ENCODE results near the gene CCL1. TPM values are rescaled to one million over a fixed set of nuclear protein-coding genes. Genes with fewer than 3 reads are reported as not detected.

Gene CCL1
- total RNA-seq, 1 donor from 2014 or later, result not detected

DNA sequence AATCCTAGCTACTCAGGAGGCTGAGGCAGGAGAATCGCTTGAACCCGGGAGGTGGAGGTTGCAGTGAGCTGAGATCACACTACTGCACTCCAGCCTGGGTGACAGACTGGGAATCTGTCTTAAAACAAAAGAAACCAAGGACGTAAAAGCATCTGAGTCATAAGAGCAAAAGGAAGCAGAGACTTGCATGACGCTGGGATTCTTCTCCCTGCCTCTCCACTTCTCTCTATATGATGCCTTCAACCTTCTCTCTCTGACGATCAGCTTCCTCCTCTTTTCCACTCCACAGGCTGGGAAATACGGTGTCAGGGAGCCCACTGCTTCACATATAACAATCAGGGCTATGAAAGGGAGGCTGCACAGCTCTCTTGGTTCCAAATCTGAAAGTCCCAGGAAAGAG lies 43.2 kb upstream of the CCL1 start:
- no peaks in the 10 kb centered on the region for H3K36me3 ChIP-seq (ENCODE audit: control insufficient read depth, insufficient read depth, low read length)
- no peaks in the 10 kb centered on the region for H3K27me3 ChIP-seq (ENCODE audit: control insufficient read depth, insufficient read depth, low read length)
- TF ChIP-seq, protein P1, sequence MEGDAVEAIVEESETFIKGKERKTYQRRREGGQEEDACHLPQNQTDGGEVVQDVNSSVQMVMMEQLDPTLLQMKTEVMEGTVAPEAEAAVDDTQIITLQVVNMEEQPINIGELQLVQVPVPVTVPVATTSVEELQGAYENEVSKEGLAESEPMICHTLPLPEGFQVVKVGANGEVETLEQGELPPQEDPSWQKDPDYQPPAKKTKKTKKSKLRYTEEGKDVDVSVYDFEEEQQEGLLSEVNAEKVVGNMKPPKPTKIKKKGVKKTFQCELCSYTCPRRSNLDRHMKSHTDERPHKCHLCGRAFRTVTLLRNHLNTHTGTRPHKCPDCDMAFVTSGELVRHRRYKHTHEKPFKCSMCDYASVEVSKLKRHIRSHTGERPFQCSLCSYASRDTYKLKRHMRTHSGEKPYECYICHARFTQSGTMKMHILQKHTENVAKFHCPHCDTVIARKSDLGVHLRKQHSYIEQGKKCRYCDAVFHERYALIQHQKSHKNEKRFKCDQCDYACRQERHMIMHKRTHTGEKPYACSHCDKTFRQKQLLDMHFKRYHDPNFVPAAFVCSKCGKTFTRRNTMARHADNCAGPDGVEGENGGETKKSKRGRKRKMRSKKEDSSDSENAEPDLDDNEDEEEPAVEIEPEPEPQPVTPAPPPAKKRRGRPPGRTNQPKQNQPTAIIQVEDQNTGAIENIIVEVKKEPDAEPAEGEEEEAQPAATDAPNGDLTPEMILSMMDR (IDR thresholded peaks at IDR 0.05; ENCODE audit: insufficient read depth, low read length, poor library complexity, severe bottlenecking), result no peak
- no peak for DNase-seq (ENCODE audit: low read depth)
- no peak overlapping the region for H3K4me3 ChIP-seq (ENCODE audit: low read depth, low read length)

DNA sequence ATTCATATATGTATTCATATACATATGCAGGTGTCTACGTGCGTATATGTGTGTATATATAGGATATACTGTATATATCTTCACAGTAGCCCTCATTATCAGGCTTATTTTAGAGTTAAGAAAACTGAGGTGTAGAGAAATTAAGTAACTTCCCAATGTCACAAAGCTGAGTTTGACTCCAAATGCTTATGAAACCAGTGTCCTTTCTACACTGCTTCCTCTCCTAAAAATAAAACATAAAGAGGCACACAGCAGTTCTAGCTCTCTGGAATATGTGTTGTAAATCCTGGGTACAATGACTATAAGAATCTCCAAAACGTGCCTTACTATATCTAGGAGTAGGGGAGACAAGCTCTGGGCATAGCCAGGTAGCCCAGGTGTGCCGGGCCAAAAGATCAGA lies 40.0 kb upstream of the CCL1 start:
- TF ChIP-seq, protein P1 (IDR thresholded peaks at IDR 0.05; ENCODE audit: insufficient read depth, low read length, poor library complexity, severe bottlenecking), result no peak
- H3K27me3 ChIP-seq (ENCODE audit: control insufficient read depth, insufficient read depth, low read length), result no peaks in the 10 kb centered on the region
- DNase-seq (ENCODE audit: low read depth), result no peak
- H3K4me3 ChIP-seq (ENCODE audit: low read depth, low read length), result no peak overlapping the region
- no peaks in the 10 kb centered on the region for H3K36me3 ChIP-seq (ENCODE audit: control insufficient read depth, insufficient read depth, low read length)

DNA sequence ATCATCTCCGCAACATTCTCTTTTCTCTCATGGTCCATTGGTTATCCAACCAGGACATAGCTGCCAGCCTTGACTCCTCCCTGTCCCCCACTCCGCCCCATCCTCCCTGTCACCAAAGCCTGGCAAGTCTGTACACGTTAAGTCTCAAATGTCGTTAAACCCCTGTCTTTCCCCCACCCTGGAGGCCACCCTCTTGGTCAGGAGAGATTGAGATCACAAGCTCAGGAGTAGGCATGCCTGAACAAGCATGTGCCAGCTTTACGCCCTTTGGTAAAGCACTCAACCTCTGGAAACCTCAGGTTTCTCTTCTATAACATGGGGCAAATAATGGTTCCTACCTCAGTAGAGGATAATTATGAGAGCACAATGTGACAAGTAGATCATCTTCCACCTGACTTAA lies 38.1 kb upstream of the CCL1 start:
- DNase-seq (ENCODE audit: low read depth), result no peak
- Histone ChIP-seq H3K27me3 (ENCODE audit: control insufficient read depth, insufficient read depth, low read length) (no peaks in the 10 kb centered on the region), H3K36me3 (ENCODE audit: control insufficient read depth, insufficient read depth, low read length) (no peaks in the 10 kb centered on the region), H3K4me3 (ENCODE audit: low read depth, low read length) (no peak overlapping the region)
- TF ChIP-seq, protein P1 (IDR thresholded peaks at IDR 0.05; ENCODE audit: insufficient read depth, low read length, poor library complexity, severe bottlenecking), result no peak

DNA sequence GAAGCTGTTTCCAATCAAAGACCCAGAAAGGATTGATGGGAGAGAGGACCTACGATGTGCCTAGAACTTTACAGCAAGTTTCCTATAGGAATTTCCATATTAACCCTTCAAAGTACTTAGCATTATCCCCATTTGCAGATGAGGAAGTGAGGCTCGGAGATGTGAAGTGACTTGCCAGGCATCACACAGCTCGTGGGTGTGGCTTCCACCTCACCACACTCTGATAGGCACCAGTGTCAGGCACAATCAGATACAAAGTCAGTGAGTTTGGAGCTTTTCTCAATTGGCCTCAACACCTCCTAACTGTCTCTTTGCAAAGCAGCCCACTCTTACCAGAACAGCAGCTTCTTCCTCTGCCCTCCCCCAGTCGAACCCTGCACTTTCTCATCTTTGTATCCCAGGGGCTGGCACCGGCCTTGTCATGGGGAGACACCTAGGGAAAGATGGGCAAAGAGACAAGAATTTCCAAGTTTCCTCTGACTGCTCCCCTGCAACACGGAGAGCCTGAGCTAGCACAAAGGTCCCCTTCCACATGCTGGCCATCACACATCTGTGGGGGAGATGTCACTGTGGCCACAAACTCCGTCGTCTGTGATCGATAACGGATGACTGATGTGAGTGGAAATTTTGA lies 37.4 kb upstream of the CCL1 start:
- DNase-seq (ENCODE audit: low read depth), result no peak
- TF ChIP-seq, protein P1 (IDR thresholded peaks at IDR 0.05; ENCODE audit: insufficient read depth, low read length, poor library complexity, severe bottlenecking), result no peak
- no peaks in the 10 kb centered on the region for H3K36me3 ChIP-seq (ENCODE audit: control insufficient read depth, insufficient read depth, low read length)
- H3K27me3 ChIP-seq (ENCODE audit: control insufficient read depth, insufficient read depth, low read length), result no peaks in the 10 kb centered on the region
- H3K4me3 ChIP-seq (ENCODE audit: low read depth, low read length), result no peak overlapping the region

DNA sequence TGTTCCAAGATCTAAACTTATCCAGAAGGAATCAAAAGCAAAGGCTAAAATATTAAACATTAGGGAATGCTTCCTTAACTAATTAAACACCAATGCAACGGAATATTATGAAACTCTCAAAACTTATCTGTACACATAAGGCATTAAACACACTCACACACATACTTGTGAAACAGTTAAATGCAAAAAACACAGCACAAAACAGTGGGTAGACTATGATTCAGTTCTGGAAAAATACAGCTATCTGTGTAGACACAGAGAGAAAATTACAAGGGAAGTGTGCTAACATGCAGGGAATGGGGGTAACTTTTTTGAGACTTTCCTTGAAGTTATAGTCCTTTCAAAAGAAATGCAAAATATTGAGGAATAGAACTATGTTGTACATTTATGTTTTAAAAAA lies 36.7 kb upstream of the CCL1 start:
- TF ChIP-seq, protein P1 (IDR thresholded peaks at IDR 0.05; ENCODE audit: insufficient read depth, low read length, poor library complexity, severe bottlenecking), result no peak
- H3K4me3 ChIP-seq (ENCODE audit: low read depth, low read length), result no peak overlapping the region
- DNase-seq (ENCODE audit: low read depth), result no peak
- no peaks in the 10 kb centered on the region for H3K27me3 ChIP-seq (ENCODE audit: control insufficient read depth, insufficient read depth, low read length)
- H3K36me3 ChIP-seq (ENCODE audit: control insufficient read depth, insufficient read depth, low read length), result no peaks in the 10 kb centered on the region

DNA sequence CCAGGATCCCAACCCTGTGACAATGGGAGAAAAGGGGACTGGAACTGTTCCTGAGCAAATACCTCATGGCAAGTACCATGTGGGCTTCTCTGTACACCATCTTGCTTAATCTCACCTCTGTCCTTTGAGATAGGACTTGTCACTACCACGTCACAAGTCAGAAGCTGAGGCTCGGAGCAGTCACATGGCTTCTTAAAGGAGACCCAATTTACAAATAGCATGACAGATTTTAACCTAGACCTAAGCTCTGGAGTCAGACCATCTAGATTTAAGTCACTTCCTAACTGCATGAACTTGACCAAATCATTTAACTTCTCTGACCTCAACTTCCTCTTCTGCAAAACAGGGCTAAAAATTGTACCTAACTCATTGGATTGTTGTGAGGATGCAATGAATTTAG lies 36.0 kb upstream of the CCL1 start:
- Histone ChIP-seq H3K36me3 (ENCODE audit: control insufficient read depth, insufficient read depth, low read length) (no peaks in the 10 kb centered on the region), H3K27me3 (ENCODE audit: control insufficient read depth, insufficient read depth, low read length) (no peaks in the 10 kb centered on the region), H3K4me3 (ENCODE audit: low read depth, low read length) (no peak overlapping the region)
- no peak for DNase-seq (ENCODE audit: low read depth)
- TF ChIP-seq, protein P1 (IDR thresholded peaks at IDR 0.05; ENCODE audit: insufficient read depth, low read length, poor library complexity, severe bottlenecking), result no peak

Measured in kidney epithelial cell (primary cell).